Body of pancreas (tissue), 4 donors: Measurements from ENCODE around the gene SLC6A11. TPM values are rescaled to one million over a fixed set of nuclear protein-coding genes. Genes with fewer than 3 reads are reported as not detected.

Source experiments
- ATAC-seq: fragments of 150-250 bp; one replicate; pipeline ENCODE4 v1.9.1; 2016
- DNase-seq, 4 donors: peaks; one replicate each; pipeline ENCODE4 v3.0.0-alpha.2; 2019
- H3K27ac ChIP-seq, 4 donors: fragments of 200-600 bp; sonication (generic); 1 replicate in 3 of 4; 2 replicates in 1 of 4; pipeline versions ENCODE4 v1.5.1 to v1.6.1; 2016 to 2019; ENCODE audit warnings: mild to moderate bottlenecking in 1 of 4, mixed read lengths in 1 of 4, moderate library complexity in 1 of 4
- H3K27me3 ChIP-seq, 2 donors: fragments of 200-600 bp; sonication (generic); one replicate each; pipeline ENCODE4 v1.6.0; 2016; ENCODE audit warnings: mild to moderate bottlenecking in 1 of 2
- H3K36me3 ChIP-seq, 2 donors: fragments of 200-600 bp; sonication (generic); replicated peaks in 1 of 2; 2 replicates each; pipeline ENCODE4 v1.5.1; 2016; ENCODE audit warnings: low read depth in 2 of 2; ENCODE audit not compliant: insufficient read depth in 1 of 2
- H3K4me1 ChIP-seq: fragments of 200-600 bp; sonication (generic); one replicate; pipeline ENCODE4 v1.6.0; 2016
- H3K4me3 ChIP-seq, 2 donors: fragments of 200-600 bp; sonication (generic); 1 replicate in 1 of 2; 2 replicates in 1 of 2; pipeline ENCODE4 v1.5.1; 2016 to 2019
- H3K9me3 ChIP-seq, 3 donors: fragments of 200-600 bp; sonication (generic); 1 replicate in 2 of 3; 2 replicates in 1 of 3; pipeline ENCODE4 v1.5.1; 2016
- POLR2A ChIP-seq, 3 donors: fragments of 450-650 bp; IDR thresholded peaks; one replicate each; pipeline ENCODE4 v1.6.1; 2016; ENCODE audit warnings: antibody characterized with exemption in 3 of 3, mild to moderate bottlenecking in 2 of 3
- WGBS, 2 donors: methylation state at CpG; one replicate each; pipeline ENCODE4 v1.1.5; 2017; 5-methylcytosine and 5-hydroxymethylcytosine counted together
- intact Hi-C: fragments of 100-400 bp; cut with DNase I; formaldehyde crosslinking; loops from one replicate; pipeline ENCODE4 v1.15.1; 2023
- total RNA-seq, 2 donors: library from RNA; depleted of rRNA; stranded (reverse); fragments of >200 nt; gene quantifications; one replicate each; pipeline ENCODE4 v1.1.0, GENCODE V29; 2016
- TF ChIP-seq, protein P1 (sequence below), 7 experiments: fragments of 450-650 bp in 4 of 7; fragments of 200-600 bp in 3 of 7; sonication (generic) in 3 of 7; IDR thresholded peaks; one replicate each; pipeline ENCODE4 v1.5.1; 2016 to 2019; ENCODE audit warnings: antibody characterized with exemption in 7 of 7

The SLC6A11 gene
- total RNA-seq, 2 donors from 2014 or later, result 0.52 TPM; not detected in 1

GRCh38 chr3:10813425-10813824 is 2.6 kb upstream of the SLC6A11 start:
- Histone ChIP-seq H3K4me3 (no peak overlapping the region), H3K9me3 (no peaks in the 10 kb centered on the region), H3K4me1 (peaks cover 11% of the 10 kb centered on the region), H3K36me3 (no peaks in the 10 kb centered on the region), H3K27ac (no peak overlapping the region), H3K27me3 (no peaks in the 10 kb centered on the region)
- DNase-seq (no peak), ATAC-seq (no peak)
- intact Hi-C loops, result no loop called here
- 50 to 59% methylated on average over 1 of the region's 1 CpG for WGBS, 2 donors
- TF ChIP-seq, protein P1, sequence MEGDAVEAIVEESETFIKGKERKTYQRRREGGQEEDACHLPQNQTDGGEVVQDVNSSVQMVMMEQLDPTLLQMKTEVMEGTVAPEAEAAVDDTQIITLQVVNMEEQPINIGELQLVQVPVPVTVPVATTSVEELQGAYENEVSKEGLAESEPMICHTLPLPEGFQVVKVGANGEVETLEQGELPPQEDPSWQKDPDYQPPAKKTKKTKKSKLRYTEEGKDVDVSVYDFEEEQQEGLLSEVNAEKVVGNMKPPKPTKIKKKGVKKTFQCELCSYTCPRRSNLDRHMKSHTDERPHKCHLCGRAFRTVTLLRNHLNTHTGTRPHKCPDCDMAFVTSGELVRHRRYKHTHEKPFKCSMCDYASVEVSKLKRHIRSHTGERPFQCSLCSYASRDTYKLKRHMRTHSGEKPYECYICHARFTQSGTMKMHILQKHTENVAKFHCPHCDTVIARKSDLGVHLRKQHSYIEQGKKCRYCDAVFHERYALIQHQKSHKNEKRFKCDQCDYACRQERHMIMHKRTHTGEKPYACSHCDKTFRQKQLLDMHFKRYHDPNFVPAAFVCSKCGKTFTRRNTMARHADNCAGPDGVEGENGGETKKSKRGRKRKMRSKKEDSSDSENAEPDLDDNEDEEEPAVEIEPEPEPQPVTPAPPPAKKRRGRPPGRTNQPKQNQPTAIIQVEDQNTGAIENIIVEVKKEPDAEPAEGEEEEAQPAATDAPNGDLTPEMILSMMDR (IDR thresholded peaks at IDR 0.05), result no peak
- TF ChIP-seq POLR2A (IDR thresholded peaks at IDR 0.05), result no peak

- intact Hi-C loops, result no loop called here
- H3K4me1 ChIP-seq, result peaks cover 11% of the 10 kb centered on the region
- TF ChIP-seq POLR2A (IDR thresholded peaks at IDR 0.05), result no peak
- TF ChIP-seq, protein P1 (IDR thresholded peaks at IDR 0.05), result no peak
- no peak overlapping the region for H3K27ac ChIP-seq
- DNase-seq (no peak), ATAC-seq (no peak)
- no peak overlapping the region for H3K4me3 ChIP-seq
- 72 to 76% methylated on average over 7 of the region's 7 CpGs for WGBS, 2 donors
- H3K27me3 ChIP-seq, result no peaks in the 10 kb centered on the region
- no peaks in the 10 kb centered on the region for H3K36me3 ChIP-seq
- no peaks in the 10 kb centered on the region for H3K9me3 ChIP-seq
Observed at GRCh38 chr3:10814623-10815022, 1.4 kb upstream of the SLC6A11 start.

GRCh38 chr3:10815487-10815886 is 541 bp upstream of the SLC6A11 start:
- no peaks in the 10 kb centered on the region for H3K9me3 ChIP-seq
- no peak overlapping the region for H3K27ac ChIP-seq
- no peak for TF ChIP-seq POLR2A (IDR thresholded peaks at IDR 0.05)
- no peaks in the 10 kb centered on the region for H3K36me3 ChIP-seq
- WGBS, 2 donors, result 75 to 83% methylated on average over 10 of the region's 10 CpGs
- intact Hi-C loops, result no loop called here
- DNase-seq (no peak), ATAC-seq (no peak)
- no peak overlapping the region for H3K4me3 ChIP-seq
- peaks cover 11% of the 10 kb centered on the region for H3K4me1 ChIP-seq
- H3K27me3 ChIP-seq, result no peaks in the 10 kb centered on the region

- TF ChIP-seq POLR2A (IDR thresholded peaks at IDR 0.05), result no peak
- TF ChIP-seq, protein P1 (IDR thresholded peaks at IDR 0.05), result no peak
- Histone ChIP-seq H3K36me3 (no peaks in the 10 kb centered on the region), H3K4me3 (no peak overlapping the region), H3K4me1 (peaks cover 11% of the 10 kb centered on the region), H3K27me3 (no peaks in the 10 kb centered on the region), H3K9me3 (no peaks in the 10 kb centered on the region), H3K27ac (no peak overlapping the region)
- 62 to 68% methylated on average over 10 of the region's 10 CpGs for WGBS, 2 donors
- intact Hi-C loops, result no loop called here
- DNase-seq (no peak), ATAC-seq (no peak)
Observed at GRCh38 chr3:10816863-10817253, 830 bp downstream of the SLC6A11 start.

DNA sequence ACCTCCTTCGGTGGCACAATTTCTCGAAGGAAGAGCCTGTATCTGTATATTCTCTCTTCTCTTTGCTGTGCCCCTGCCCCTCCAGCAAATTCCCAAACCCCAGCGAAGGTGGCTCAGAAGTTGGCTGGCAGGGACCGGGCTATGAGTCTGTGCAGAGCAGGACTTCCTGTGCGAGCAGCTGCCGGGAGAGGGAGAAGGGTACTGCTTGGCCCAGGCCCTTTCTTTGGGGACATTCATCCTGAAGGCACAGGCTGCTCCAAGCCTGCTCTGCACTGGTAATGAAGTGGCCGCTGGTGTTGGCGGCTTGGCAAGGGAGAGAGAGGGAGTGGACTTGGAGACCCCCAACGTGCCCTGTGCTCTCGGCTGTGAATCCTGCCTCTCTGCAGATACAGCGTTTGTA is 1.5 kb downstream of the SLC6A11 start:
- H3K36me3 ChIP-seq, result no peaks in the 10 kb centered on the region
- no peak for ATAC-seq
- H3K27ac ChIP-seq, result no peak overlapping the region
- 39 to 60% methylated on average over 10 to 11 of the region's 11 CpGs for WGBS, 2 donors
- no peaks in the 10 kb centered on the region for H3K27me3 ChIP-seq
- no peak for DNase-seq
- intact Hi-C loops, result no loop called here
- no peak for TF ChIP-seq POLR2A (IDR thresholded peaks at IDR 0.05)
- TF ChIP-seq, protein P1 (IDR thresholded peaks at IDR 0.05), result no peak
- no peaks in the 10 kb centered on the region for H3K9me3 ChIP-seq
- peaks cover 11% of the 10 kb centered on the region for H3K4me1 ChIP-seq
- no peak overlapping the region for H3K4me3 ChIP-seq
